T-cell (primary cell): Measurements from ENCODE around the gene ALG8. TPM values are rescaled to one million over a fixed set of nuclear protein-coding genes. Genes with fewer than 3 reads are reported as not detected.
A peak's percentile ranks its signal among the peaks of the same experiment; 100 is the strongest.
"Not testable (repeated sequence)": the region's sequence is repeated elsewhere in the genome, so short reads cannot be mapped to it uniquely, and the experiment has no call there.

Source experiments
- ATAC-seq, 4 experiments: fragments of 200-7000 bp in 3 of 4; fragments of 150-1000 bp in 1 of 4; cut with Tn5 transposase; replicated peaks in 1 of 4; 1 replicate in 3 of 4; 2 replicates in 1 of 4; pipeline ENCODE4 v1.10.0; 2021; ENCODE audit warnings: moderate library complexity in 3 of 4, mild to moderate bottlenecking in 2 of 4, moderate number of reproducible peaks in 1 of 4
- CTCF ChIA-PET, 2 donors: fragments of 300-600 bp; sonication (Branson Sonifier 250); formaldehyde crosslinking; loops; one replicate each; lab custom pipeline; 2022; ENCODE audit warnings: antibody characterized with exemption in 2 of 2; lab: Charles Lee
- POLR2A ChIA-PET, 2 donors: fragments of 300-600 bp; sonication (Branson Sonifier 250); formaldehyde crosslinking; loops; one replicate each; lab custom pipeline; 2022; ENCODE audit warnings: antibody characterized with exemption in 2 of 2; lab: Charles Lee
- DNase-seq, 35 experiments: peaks; one replicate each; pipeline versions ENCODE4 v3.0.0 to v3.0.0-alpha.2; 2013 to 2023
- H3K27ac ChIP-seq: one replicate; pipeline ENCODE4 v1.5.1; 2013; ENCODE audit warnings: low read length
- H3K27me3 ChIP-seq, 2 experiments: replicated peaks in 1 of 2; 1 replicate in 1 of 2; 2 replicates in 1 of 2; pipeline versions ENCODE4 v1.6.1 to v1.7.0; 2013; ENCODE audit warnings: low read length in 1 of 2, mixed read lengths in 1 of 2; ENCODE audit not compliant: control insufficient read depth in 2 of 2, insufficient read depth in 2 of 2; ENCODE audit errors: extremely low read depth in 1 of 2
- H3K36me3 ChIP-seq, 2 donors: 1 replicate in 1 of 2; 2 replicates in 1 of 2; pipeline versions ENCODE4 v1.6.1 to v1.7.0; 2013; ENCODE audit warnings: low read length in 1 of 2; ENCODE audit not compliant: control insufficient read depth in 2 of 2, insufficient read depth in 1 of 2; ENCODE audit errors: extremely low read depth in 1 of 2
- H3K4me1 ChIP-seq, 2 experiments: 1 replicate in 1 of 2; 2 replicates in 1 of 2; pipeline versions ENCODE4 v1.6.1 to v1.7.0; 2013; ENCODE audit warnings: low read length in 2 of 2, mixed read lengths in 1 of 2; ENCODE audit not compliant: insufficient read depth in 2 of 2, control insufficient read depth in 1 of 2; ENCODE audit errors: extremely low read depth in 1 of 2
- H3K4me3 ChIP-seq, 2 donors: 1 replicate in 1 of 2; 2 replicates in 1 of 2; pipeline versions ENCODE4 v1.5.1 to v1.7.0; 2013; ENCODE audit warnings: mild to moderate bottlenecking in 2 of 2, low read length in 1 of 2, moderate library complexity in 1 of 2; ENCODE audit not compliant: control insufficient read depth in 1 of 2; ENCODE audit errors: extremely low read depth in 1 of 2
- H3K9me3 ChIP-seq: 2 replicates; pipeline ENCODE4 v1.7.0; 2013
- H3K27ac Mint-ChIP-seq, 2 donors: one replicate each; pipeline ENCODE4 v1.8.0; 2020 to 2021; ENCODE audit warnings: mild to moderate bottlenecking in 2 of 2, mixed read lengths in 2 of 2
- H3K27me3 Mint-ChIP-seq, 2 donors: one replicate each; pipeline ENCODE4 v1.8.0; 2021 to 2022; ENCODE audit warnings: mixed read lengths in 2 of 2
- H3K36me3 Mint-ChIP-seq: one replicate; pipeline ENCODE4 v1.8.0; 2021; ENCODE audit warnings: mixed read lengths
- H3K4me1 Mint-ChIP-seq, 3 donors: one replicate each; pipeline ENCODE4 v1.8.0; 2020 to 2022; ENCODE audit warnings: mixed read lengths in 3 of 3, mild to moderate bottlenecking in 1 of 3
- H3K4me3 Mint-ChIP-seq, 3 donors: one replicate each; pipeline ENCODE4 v1.8.0; 2020 to 2022; ENCODE audit warnings: mild to moderate bottlenecking in 3 of 3, mixed read lengths in 3 of 3, moderate library complexity in 3 of 3
- H3K9me3 Mint-ChIP-seq, 3 donors: one replicate each; pipeline ENCODE4 v1.8.0; 2020 to 2022; ENCODE audit warnings: mixed read lengths in 3 of 3
- WGBS: methylation state at CpG from one replicate; pipeline ENCODE4 v1.1.5; 2013; ENCODE audit warnings: missing lambda C conversion rate; ENCODE audit not compliant: insufficient coverage; 5-methylcytosine and 5-hydroxymethylcytosine counted together
- total RNA-seq, 35 experiments: library from RNA in 6 of 35; stranded (reverse) in 6 of 35; fragments of 120-200 nt in 1 of 35; gene quantifications; one replicate each; pipeline versions ENCODE4 v1.2.1 to v1.2.4 and lab custom pipeline; 2013 to 2026

Gene ALG8
- total RNA-seq, 5 donors from 2014 or later (not counting 1 experiment from before 2014, with no cell fraction given) = 23.1 to 34.1 (median 31.8) TPM

GRCh38 chr11:78179459-78180071 lies 40.1 kb upstream of the ALG8 start:
- H3K4me1 ChIP-seq = no peaks in the 10 kb centered on the region
- peaks cover 35% of the 10 kb centered on the region for H3K36me3 Mint-ChIP-seq
- POLR2A ChIA-PET = no interaction called here
- no peaks in the 10 kb centered on the region for H3K27me3 ChIP-seq
- CTCF ChIA-PET = no interaction called here
- DNase-seq (no peak), ATAC-seq (peak in 1 of 4 experiments; percentile 17)
- peaks cover 8 to 14% (median 11%) of the 10 kb centered on the region in 3 donors for H3K4me1 Mint-ChIP-seq
- no peak overlapping the region for H3K4me3 ChIP-seq
- H3K27ac ChIP-seq = no peak overlapping the region
- H3K9me3 ChIP-seq = no peaks in the 10 kb centered on the region
- H3K36me3 ChIP-seq = peaks cover 5 to 7% of the 10 kb centered on the region in 2 donors
- H3K4me3 Mint-ChIP-seq = no peak overlapping the region
- H3K9me3 Mint-ChIP-seq = peaks cover 0 to 3% (median 3%) of the 10 kb centered on the region in 3 donors
- 94% methylated on average over 6 of the region's 7 CpGs for WGBS
- no peaks in the 10 kb centered on the region for H3K27me3 Mint-ChIP-seq
- no peak overlapping the region for H3K27ac Mint-ChIP-seq

- Mint-ChIP-seq H3K27me3 (no peaks in the 10 kb centered on the region), H3K9me3 (peaks cover 0 to 3% (median 3%) of the 10 kb centered on the region in 3 donors), H3K27ac (no peak overlapping the region), H3K4me1 (peaks cover 5 to 10% (median 8%) of the 10 kb centered on the region in 3 donors), H3K4me3 (no peak overlapping the region), H3K36me3 (peaks cover 48% of the 10 kb centered on the region)
- Histone ChIP-seq H3K27me3 (no peaks in the 10 kb centered on the region), H3K36me3 (peaks cover 5 to 17% of the 10 kb centered on the region in 2 donors), H3K9me3 (no peaks in the 10 kb centered on the region), H3K27ac (no peak overlapping the region), H3K4me3 (no peak overlapping the region), H3K4me1 (no peaks in the 10 kb centered on the region)
- WGBS = 98% methylated on average over 7 of the region's 7 CpGs
- CTCF ChIA-PET = no interaction called here
- ATAC-seq = no peak
- POLR2A ChIA-PET = no interaction called here
- DNase-seq = no peak
These were observed 37.8 kb upstream of the ALG8 start for GRCh38 chr11:78177216-78177615.

- Mint-ChIP-seq H3K36me3 (peaks cover 49% of the 10 kb centered on the region), H3K9me3 (peaks cover 0 to 3% (median 3%) of the 10 kb centered on the region in 3 donors), H3K4me1 (peaks cover 5 to 10% (median 8%) of the 10 kb centered on the region in 3 donors), H3K27ac (no peak overlapping the region), H3K4me3 (no peak overlapping the region), H3K27me3 (no peaks in the 10 kb centered on the region)
- H3K27me3 ChIP-seq = no peaks in the 10 kb centered on the region
- WGBS = 95% methylated on average over 4 of the region's 10 CpGs
- CTCF ChIA-PET = interaction anchor here in 1 of 2 donors (0.6 kb wide), 1 partner anchor 417 kb away, joined by 3 read pairs; no protein-coding TSS in a partner anchor
- peaks cover 5 to 17% of the 10 kb centered on the region in 2 donors for H3K36me3 ChIP-seq
- H3K27ac ChIP-seq = no peak overlapping the region
- DNase-seq (no peak), ATAC-seq (no peak)
- no peaks in the 10 kb centered on the region for H3K4me1 ChIP-seq
- POLR2A ChIA-PET = no interaction called here
- no peak overlapping the region for H3K4me3 ChIP-seq
- H3K9me3 ChIP-seq = no peaks in the 10 kb centered on the region
These were observed 37.2 kb upstream of the ALG8 start for GRCh38 chr11:78176605-78177141.

- H3K4me1 ChIP-seq, POLR2A ChIA-PET, ATAC-seq, H3K4me1 Mint-ChIP-seq, CTCF ChIA-PET, H3K9me3 Mint-ChIP-seq, H3K27me3 ChIP-seq, DNase-seq, H3K9me3 ChIP-seq, H3K27me3 Mint-ChIP-seq, H3K4me3 Mint-ChIP-seq, H3K4me3 ChIP-seq, H3K27ac ChIP-seq, H3K27ac Mint-ChIP-seq: not testable (repeated sequence)
- WGBS = 95% methylated on average over 2 of the region's 3 CpGs
- peaks cover 48% of the 10 kb centered on the region for H3K36me3 Mint-ChIP-seq
- peaks cover 6 to 17% of the 10 kb centered on the region in 2 donors for H3K36me3 ChIP-seq
These were observed 36.4 kb upstream of the ALG8 start for GRCh38 chr11:78175862-78176261.

DNA sequence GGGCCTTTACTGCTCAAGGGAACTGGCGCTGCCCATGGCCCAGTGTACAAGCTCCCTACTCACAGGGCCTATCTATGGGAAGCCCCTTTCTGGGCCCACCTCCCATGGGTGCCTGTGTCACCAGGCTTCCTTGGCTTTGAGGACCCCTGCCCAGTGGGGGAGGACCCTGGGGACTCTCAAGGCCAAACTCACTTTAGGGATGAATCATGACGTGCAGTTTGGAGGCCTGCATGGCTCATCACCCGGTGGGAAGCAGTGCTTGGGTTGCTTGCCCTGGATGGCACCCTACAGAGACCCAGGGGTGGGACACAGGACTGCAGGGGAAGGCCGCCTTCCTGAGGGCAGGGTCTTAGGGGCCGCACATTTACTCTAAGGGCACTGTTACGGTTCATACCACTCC lies 32.5 kb upstream of the ALG8 start:
- Histone ChIP-seq H3K9me3 (no peaks in the 10 kb centered on the region), H3K4me1 (no peaks in the 10 kb centered on the region), H3K27me3 (no peaks in the 10 kb centered on the region), H3K27ac (no peak overlapping the region), H3K4me3 (no peak overlapping the region), H3K36me3 (peaks cover 3 to 14% of the 10 kb centered on the region in 2 donors)
- Mint-ChIP-seq H3K4me3 (no peak overlapping the region), H3K27ac (no peak overlapping the region), H3K9me3 (peaks cover 0 to 3% (median 3%) of the 10 kb centered on the region in 3 donors), H3K4me1 (no peaks in the 10 kb centered on the region), H3K27me3 (no peaks in the 10 kb centered on the region), H3K36me3 (peaks cover 42% of the 10 kb centered on the region)
- ChIA-PET CTCF (no interaction called here), POLR2A (no interaction called here)
- 91% methylated on average over 5 of the region's 6 CpGs for WGBS
- no peak for DNase-seq
- ATAC-seq = no peak

DNA sequence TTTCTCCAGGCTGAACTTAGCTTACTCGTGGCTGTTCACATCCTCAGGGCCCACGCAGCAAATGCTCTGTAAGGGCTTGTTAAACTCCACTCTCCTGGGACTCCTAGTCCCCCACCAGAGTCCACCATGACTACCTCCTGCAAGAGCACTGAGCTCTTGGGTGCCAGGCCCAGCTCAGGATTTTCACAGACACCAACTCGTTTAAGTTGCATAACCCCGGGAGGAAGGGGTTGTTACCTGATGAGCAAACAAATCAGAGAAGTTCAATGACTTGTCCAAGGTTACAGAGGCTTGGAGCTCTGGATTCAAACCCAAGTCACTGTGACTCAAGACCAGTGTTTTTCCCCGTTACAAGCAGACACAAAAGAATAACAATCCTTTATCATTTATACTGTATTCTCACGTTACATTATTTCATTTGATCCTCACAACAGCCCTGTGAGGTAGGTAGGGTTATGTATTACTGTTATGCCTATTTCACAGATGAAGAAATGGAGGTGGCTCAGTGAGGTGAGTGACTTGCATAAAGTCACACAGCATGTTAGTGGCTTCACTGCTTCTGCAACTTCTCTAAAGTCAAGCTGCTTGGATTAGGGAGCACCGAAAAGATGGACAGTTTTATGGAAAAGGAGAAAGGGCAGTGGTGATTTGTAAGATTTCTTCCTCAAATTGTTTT lies 31.6 kb upstream of the ALG8 start:
- ATAC-seq = no peak
- Mint-ChIP-seq H3K9me3 (no peaks in the 10 kb centered on the region), H3K36me3 (peaks cover 33% of the 10 kb centered on the region), H3K4me3 (no peak overlapping the region), H3K27me3 (no peaks in the 10 kb centered on the region), H3K4me1 (no peaks in the 10 kb centered on the region), H3K27ac (no peak overlapping the region)
- H3K27ac ChIP-seq = no peak overlapping the region
- no peaks in the 10 kb centered on the region for H3K9me3 ChIP-seq
- ChIA-PET POLR2A (interaction anchor here in 1 of 2 donors (0.5 kb wide), 1 partner anchor 97 kb away, joined by 6 read pairs; no protein-coding TSS in a partner anchor), CTCF (no interaction called here)
- H3K27me3 ChIP-seq = no peaks in the 10 kb centered on the region
- peaks cover 3 to 13% of the 10 kb centered on the region in 2 donors for H3K36me3 ChIP-seq
- 78% methylated on average over 4 of the region's 7 CpGs for WGBS
- no peak for DNase-seq
- no peaks in the 10 kb centered on the region for H3K4me1 ChIP-seq
- H3K4me3 ChIP-seq = no peak overlapping the region
